HEK293 (cell line): Measurements from ENCODE around the gene TASOR2.
A peak's percentile ranks its signal among the peaks of the same experiment; 100 is the strongest.

ENCODE experiments used
- BCL11B ChIP-seq: fragments of 450-650 bp; formaldehyde crosslinking; IDR thresholded peaks from 2 replicates; pipeline ENCODE4 v1.5.1; 2016; ENCODE audit warnings: low read depth, missing biosample characterization, missing genetic modification characterization
- GLIS2 ChIP-seq: fragments of 450-650 bp; formaldehyde crosslinking; IDR thresholded peaks from 2 replicates; pipeline ENCODE4 v1.5.1; 2016; ENCODE audit warnings: missing biosample characterization, missing genetic modification characterization
- INSM2 ChIP-seq: fragments of 450-650 bp; formaldehyde crosslinking; IDR thresholded peaks from 2 replicates; pipeline ENCODE4 v1.5.1; 2016; ENCODE audit warnings: missing biosample characterization, missing genetic modification characterization
- KLF1 ChIP-seq: fragments of 450-650 bp; formaldehyde crosslinking; IDR thresholded peaks from 2 replicates; pipeline ENCODE4 v1.5.1; 2016; ENCODE audit warnings: missing biosample characterization, missing genetic modification characterization
- MZF1 ChIP-seq: fragments of 450-650 bp; formaldehyde crosslinking; IDR thresholded peaks from 2 replicates; pipeline ENCODE4 v1.5.1; 2017; ENCODE audit warnings: missing biosample characterization, missing genetic modification characterization, borderline replicate concordance
- OSR2 ChIP-seq: fragments of 450-650 bp; formaldehyde crosslinking; IDR thresholded peaks from 2 replicates; pipeline ENCODE4 v1.5.1; 2016; ENCODE audit warnings: missing biosample characterization, missing genetic modification characterization
- PATZ1 ChIP-seq: fragments of 450-650 bp; formaldehyde crosslinking; IDR thresholded peaks from 2 replicates; pipeline ENCODE4 v1.5.1; 2016; ENCODE audit warnings: missing biosample characterization, missing genetic modification characterization
- SP3 ChIP-seq: fragments of 450-650 bp; formaldehyde crosslinking; IDR thresholded peaks from 2 replicates; pipeline ENCODE4 v1.5.1; 2016; ENCODE audit warnings: missing biosample characterization, missing genetic modification characterization
- ZBTB11 ChIP-seq: fragments of 450-650 bp; formaldehyde crosslinking; conservative IDR thresholded peaks from 2 replicates; pipeline ENCODE4 v1.5.1; 2016; ENCODE audit warnings: low read depth, missing biosample characterization, missing genetic modification characterization
- ZBTB17 ChIP-seq: fragments of 450-650 bp; formaldehyde crosslinking; IDR thresholded peaks from 2 replicates; pipeline ENCODE4 v1.5.1; 2016; ENCODE audit warnings: missing biosample characterization, missing genetic modification characterization
- ZBTB49 ChIP-seq: fragments of 450-650 bp; formaldehyde crosslinking; IDR thresholded peaks from 2 replicates; pipeline ENCODE4 v1.5.1; 2016; ENCODE audit warnings: missing biosample characterization, missing genetic modification characterization, low read depth
- ZNF133 ChIP-seq: fragments of 450-650 bp; formaldehyde crosslinking; IDR thresholded peaks from 2 replicates; pipeline ENCODE4 v1.5.1; 2016; ENCODE audit warnings: missing biosample characterization, missing genetic modification characterization
- ZNF169 ChIP-seq: fragments of 450-650 bp; formaldehyde crosslinking; IDR thresholded peaks from 2 replicates; pipeline ENCODE4 v1.5.1; 2016; ENCODE audit warnings: missing biosample characterization, missing genetic modification characterization
- ZNF311 ChIP-seq: fragments of 450-650 bp; formaldehyde crosslinking; IDR thresholded peaks from 2 replicates; pipeline ENCODE4 v1.5.1; 2017; ENCODE audit warnings: missing biosample characterization, missing genetic modification characterization, borderline replicate concordance
- ZNF449 ChIP-seq: fragments of 450-650 bp; formaldehyde crosslinking; IDR thresholded peaks from 2 replicates; pipeline ENCODE4 v1.5.1; 2017; ENCODE audit warnings: missing biosample characterization, mild to moderate bottlenecking, missing genetic modification characterization, moderate library complexity
- ZNF514 ChIP-seq: fragments of 450-650 bp; formaldehyde crosslinking; IDR thresholded peaks from 2 replicates; pipeline ENCODE4 v1.5.1; 2016; ENCODE audit warnings: missing biosample characterization, missing genetic modification characterization
- ZNF629 ChIP-seq: fragments of 450-650 bp; formaldehyde crosslinking; IDR thresholded peaks from 2 replicates; pipeline ENCODE4 v1.5.1; 2017; ENCODE audit warnings: missing biosample characterization, missing genetic modification characterization
- ZNF660 ChIP-seq: fragments of 450-650 bp; IDR thresholded peaks from 2 replicates; pipeline ENCODE4 v1.5.1; 2018; ENCODE audit warnings: missing biosample characterization, mild to moderate bottlenecking, missing genetic modification characterization
- ZNF670 ChIP-seq: fragments of 450-650 bp; formaldehyde crosslinking; IDR thresholded peaks from 2 replicates; pipeline ENCODE4 v1.5.1; 2016; ENCODE audit warnings: missing biosample characterization, missing genetic modification characterization, low read depth
- ZNF701 ChIP-seq: fragments of 450-650 bp; formaldehyde crosslinking; IDR thresholded peaks from 2 replicates; pipeline ENCODE4 v1.5.1; 2016; ENCODE audit warnings: missing biosample characterization, missing genetic modification characterization
- ZNF747 ChIP-seq: fragments of 450-650 bp; formaldehyde crosslinking; IDR thresholded peaks from 2 replicates; pipeline ENCODE4 v1.5.1; 2016; ENCODE audit warnings: missing biosample characterization, missing genetic modification characterization
- TF ChIP-seq, protein P1 (sequence below): fragments of 450-650 bp; formaldehyde crosslinking; IDR thresholded peaks from 2 replicates; pipeline ENCODE4 v1.5.1; 2017; ENCODE audit warnings: missing biosample characterization, missing genetic modification characterization
- TF ChIP-seq, protein P2 (sequence below): fragments of 450-650 bp; formaldehyde crosslinking; IDR thresholded peaks from 2 replicates; pipeline ENCODE4 v1.5.1; 2016; ENCODE audit warnings: missing biosample characterization, missing genetic modification characterization

Gene TASOR2

DNA sequence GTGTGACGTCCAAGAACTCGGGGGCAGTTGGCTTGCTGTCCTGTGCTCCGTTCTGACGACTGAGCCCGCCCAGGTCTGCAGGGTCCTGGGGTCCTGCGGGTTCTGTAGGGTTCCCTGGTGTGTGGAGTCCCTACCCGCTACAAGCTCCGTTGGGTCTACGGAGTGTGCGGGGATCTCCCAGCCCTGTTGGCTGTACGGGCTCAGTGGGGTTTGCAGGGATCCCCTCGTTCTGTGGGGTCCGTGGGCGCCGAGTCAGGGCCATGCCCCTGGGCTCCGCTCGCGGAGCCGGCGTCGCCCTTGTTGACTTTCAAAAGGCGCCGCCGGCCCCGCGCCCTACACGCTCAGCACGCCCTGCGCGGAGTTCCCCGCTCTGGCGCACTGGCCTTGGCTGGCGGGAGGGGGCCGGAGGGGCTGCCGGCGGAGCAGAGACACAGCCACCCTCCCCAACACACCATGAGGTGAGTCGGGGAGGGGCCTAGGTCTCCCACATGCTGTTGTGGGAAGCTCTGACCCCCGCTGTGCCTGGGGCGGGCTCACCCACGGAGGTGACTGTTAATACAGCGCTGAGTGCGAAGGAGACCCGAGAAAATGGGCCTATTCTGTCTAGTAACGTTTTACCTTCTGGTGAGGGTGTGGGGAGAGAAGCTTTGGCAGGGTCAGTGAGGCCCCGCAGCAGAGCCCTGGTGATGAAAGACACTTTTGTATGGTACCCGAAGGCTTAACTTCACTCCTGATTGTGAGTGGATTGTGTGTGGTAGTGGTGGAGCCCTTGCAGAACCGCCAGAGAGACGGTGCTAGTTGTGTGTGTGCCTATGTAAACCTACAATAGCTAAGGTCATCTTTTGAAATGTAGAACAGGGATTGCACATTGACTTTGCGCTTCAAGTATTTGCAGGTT is 8.1 kb downstream of the TASOR2 start (continued):
- TF ChIP-seq, protein P1, sequence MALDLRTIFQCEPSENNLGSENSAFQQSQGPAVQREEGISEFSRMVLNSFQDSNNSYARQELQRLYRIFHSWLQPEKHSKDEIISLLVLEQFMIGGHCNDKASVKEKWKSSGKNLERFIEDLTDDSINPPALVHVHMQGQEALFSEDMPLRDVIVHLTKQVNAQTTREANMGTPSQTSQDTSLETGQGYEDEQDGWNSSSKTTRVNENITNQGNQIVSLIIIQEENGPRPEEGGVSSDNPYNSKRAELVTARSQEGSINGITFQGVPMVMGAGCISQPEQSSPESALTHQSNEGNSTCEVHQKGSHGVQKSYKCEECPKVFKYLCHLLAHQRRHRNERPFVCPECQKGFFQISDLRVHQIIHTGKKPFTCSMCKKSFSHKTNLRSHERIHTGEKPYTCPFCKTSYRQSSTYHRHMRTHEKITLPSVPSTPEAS (tag by site-specific recombination), result no peak
- 0 out of 2 replicates have a peak, but pooled peaks have one; percentile 42 for TF ChIP-seq SP3 (tag by site-specific recombination)
- no peak for TF ChIP-seq MZF1
- TF ChIP-seq BCL11B (tag by site-specific recombination), result 0 out of 2 replicates have a peak, but pooled peaks have one; percentile 33
- TF ChIP-seq GLIS2, result peak; percentile 94
- TF ChIP-seq ZNF629 (tag by site-specific recombination), result peak; percentile 43
- TF ChIP-seq INSM2 (tag by site-specific recombination), result no peak
- no peak for TF ChIP-seq ZNF747 (tag by site-specific recombination)
- no peak for TF ChIP-seq ZBTB49 (tag by site-specific recombination)
- peak; percentile 77 for TF ChIP-seq KLF1 (tag by site-specific recombination)
- 0 out of 2 replicates have a peak, but pooled peaks have one; percentile 30 for TF ChIP-seq ZNF660 (tag by site-specific recombination)
- TF ChIP-seq, protein P2, sequence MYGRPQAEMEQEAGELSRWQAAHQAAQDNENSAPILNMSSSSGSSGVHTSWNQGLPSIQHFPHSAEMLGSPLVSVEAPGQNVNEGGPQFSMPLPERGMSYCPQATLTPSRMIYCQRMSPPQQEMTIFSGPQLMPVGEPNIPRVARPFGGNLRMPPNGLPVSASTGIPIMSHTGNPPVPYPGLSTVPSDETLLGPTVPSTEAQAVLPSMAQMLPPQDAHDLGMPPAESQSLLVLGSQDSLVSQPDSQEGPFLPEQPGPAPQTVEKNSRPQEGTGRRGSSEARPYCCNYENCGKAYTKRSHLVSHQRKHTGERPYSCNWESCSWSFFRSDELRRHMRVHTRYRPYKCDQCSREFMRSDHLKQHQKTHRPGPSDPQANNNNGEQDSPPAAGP, result peak; percentile 52; the same call in 1 of the 2 replicates
- no peak for TF ChIP-seq ZNF311 (tag by site-specific recombination)
- TF ChIP-seq OSR2 (tag by site-specific recombination), result no peak
- peak; percentile 90 for TF ChIP-seq PATZ1 (tag by site-specific recombination)
- no peak for TF ChIP-seq ZNF514 (tag by site-specific recombination)
- TF ChIP-seq ZNF449 (tag by site-specific recombination), result peak; percentile 79
- peak; percentile 80 for TF ChIP-seq ZBTB17
- no peak for TF ChIP-seq ZNF169 (tag by site-specific recombination)
- no peak for TF ChIP-seq ZNF701 (tag by site-specific recombination)
- no peak for TF ChIP-seq ZNF670 (tag by site-specific recombination)
- TF ChIP-seq ZNF133 (tag by site-specific recombination), result no peak
- no peak for TF ChIP-seq ZBTB11 (tag by site-specific recombination)
